ENCODE data around the gene OTULIN.

Gene OTULIN

DNA sequence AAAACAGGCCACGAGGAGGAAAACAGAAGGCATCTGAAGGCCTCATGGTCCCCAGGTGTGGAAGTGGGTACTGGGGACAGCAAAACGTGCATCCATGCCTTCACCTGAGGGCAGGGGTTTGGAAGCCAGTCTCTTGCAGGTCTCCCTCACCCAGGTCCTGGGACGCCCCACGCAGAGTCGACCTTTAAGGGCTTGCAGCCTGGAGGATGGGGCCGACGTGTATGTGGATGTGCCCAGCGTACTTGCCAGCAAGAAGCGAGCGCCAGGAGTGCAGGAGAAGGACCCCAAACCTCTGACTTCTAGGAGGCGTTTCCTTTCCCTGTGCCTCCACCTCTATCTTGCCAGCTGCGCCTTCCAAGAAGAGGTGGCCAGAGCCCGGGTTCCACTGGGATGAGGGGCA, 65.9 kb downstream of the OTULIN start:
- no peaks in the 10 kb centered on the region for H3K9me3 ChIP-seq
- TF ChIP-seq, protein P1, sequence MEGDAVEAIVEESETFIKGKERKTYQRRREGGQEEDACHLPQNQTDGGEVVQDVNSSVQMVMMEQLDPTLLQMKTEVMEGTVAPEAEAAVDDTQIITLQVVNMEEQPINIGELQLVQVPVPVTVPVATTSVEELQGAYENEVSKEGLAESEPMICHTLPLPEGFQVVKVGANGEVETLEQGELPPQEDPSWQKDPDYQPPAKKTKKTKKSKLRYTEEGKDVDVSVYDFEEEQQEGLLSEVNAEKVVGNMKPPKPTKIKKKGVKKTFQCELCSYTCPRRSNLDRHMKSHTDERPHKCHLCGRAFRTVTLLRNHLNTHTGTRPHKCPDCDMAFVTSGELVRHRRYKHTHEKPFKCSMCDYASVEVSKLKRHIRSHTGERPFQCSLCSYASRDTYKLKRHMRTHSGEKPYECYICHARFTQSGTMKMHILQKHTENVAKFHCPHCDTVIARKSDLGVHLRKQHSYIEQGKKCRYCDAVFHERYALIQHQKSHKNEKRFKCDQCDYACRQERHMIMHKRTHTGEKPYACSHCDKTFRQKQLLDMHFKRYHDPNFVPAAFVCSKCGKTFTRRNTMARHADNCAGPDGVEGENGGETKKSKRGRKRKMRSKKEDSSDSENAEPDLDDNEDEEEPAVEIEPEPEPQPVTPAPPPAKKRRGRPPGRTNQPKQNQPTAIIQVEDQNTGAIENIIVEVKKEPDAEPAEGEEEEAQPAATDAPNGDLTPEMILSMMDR (IDR thresholded peaks at IDR 0.05): no peak
- H3K4me3 ChIP-seq (ENCODE audit: low read depth in 1 of 2, low read length in 1 of 2): no peak overlapping the region
- no peak overlapping the region for H3K27ac ChIP-seq
- no peaks in the 10 kb centered on the region for H3K27me3 ChIP-seq
- no peaks in the 10 kb centered on the region for H3K4me1 ChIP-seq (ENCODE audit: control insufficient read depth in 1 of 2, insufficient read depth in 1 of 2, low read depth in 1 of 2, low read length in 1 of 2)
- H3K36me3 ChIP-seq: no peaks in the 10 kb centered on the region

DNA sequence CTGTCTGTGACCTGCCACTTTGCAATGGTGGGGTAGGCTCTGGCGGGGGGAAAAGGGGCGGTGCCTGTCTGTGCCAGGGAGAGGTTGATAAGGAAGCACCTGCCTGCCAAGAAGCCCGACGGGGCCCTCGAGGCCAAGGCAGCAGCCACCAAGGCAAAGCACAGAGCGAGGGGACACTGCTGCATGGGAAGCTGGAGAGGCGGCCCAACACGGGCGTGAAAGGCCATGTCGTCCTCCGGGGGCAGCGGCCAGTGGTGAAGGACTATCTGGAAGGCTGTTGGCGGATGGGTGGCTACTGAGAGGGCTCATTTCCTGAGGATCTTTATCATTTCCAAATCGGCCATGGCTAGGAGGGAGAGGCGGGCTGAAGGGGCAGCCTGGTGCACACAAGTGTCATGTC, 66.4 kb downstream of the OTULIN start:
- TF ChIP-seq, protein P1 (IDR thresholded peaks at IDR 0.05): no peak
- H3K9me3 ChIP-seq: no peaks in the 10 kb centered on the region
- no peak overlapping the region for H3K27ac ChIP-seq
- no peaks in the 10 kb centered on the region for H3K36me3 ChIP-seq
- no peaks in the 10 kb centered on the region for H3K4me1 ChIP-seq (ENCODE audit: control insufficient read depth in 1 of 2, insufficient read depth in 1 of 2, low read depth in 1 of 2, low read length in 1 of 2)
- no peak overlapping the region for H3K4me3 ChIP-seq (ENCODE audit: low read depth in 1 of 2, low read length in 1 of 2)
- H3K27me3 ChIP-seq: no peaks in the 10 kb centered on the region

DNA sequence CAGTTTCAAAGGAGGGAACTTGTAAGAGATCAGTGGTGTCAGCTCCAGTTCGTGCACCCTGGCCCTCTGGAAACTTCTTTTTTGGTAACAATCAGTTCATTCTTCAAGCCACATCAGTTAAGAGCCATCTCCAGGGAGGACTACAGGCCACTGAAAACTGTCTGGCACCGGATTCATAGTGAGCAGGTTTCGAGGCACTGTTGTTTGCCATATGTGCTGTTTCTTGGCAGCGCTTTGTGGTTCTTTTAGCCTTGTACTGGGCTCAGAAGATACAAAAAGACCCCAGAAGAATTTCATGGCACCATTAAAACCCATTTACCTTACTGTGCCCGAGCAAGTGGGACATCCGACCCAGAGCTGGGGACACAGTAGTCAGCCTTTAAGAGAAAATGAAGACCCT, 68.5 kb downstream of the OTULIN start:
- Histone ChIP-seq H3K4me1 (ENCODE audit: control insufficient read depth in 1 of 2, insufficient read depth in 1 of 2, low read depth in 1 of 2, low read length in 1 of 2) (no peaks in the 10 kb centered on the region), H3K9me3 (no peaks in the 10 kb centered on the region), H3K27ac (no peak overlapping the region), H3K27me3 (no peaks in the 10 kb centered on the region), H3K36me3 (no peaks in the 10 kb centered on the region), H3K4me3 (ENCODE audit: low read depth in 1 of 2, low read length in 1 of 2) (no peak overlapping the region)
- TF ChIP-seq, protein P1 (IDR thresholded peaks at IDR 0.05): no peak

DNA sequence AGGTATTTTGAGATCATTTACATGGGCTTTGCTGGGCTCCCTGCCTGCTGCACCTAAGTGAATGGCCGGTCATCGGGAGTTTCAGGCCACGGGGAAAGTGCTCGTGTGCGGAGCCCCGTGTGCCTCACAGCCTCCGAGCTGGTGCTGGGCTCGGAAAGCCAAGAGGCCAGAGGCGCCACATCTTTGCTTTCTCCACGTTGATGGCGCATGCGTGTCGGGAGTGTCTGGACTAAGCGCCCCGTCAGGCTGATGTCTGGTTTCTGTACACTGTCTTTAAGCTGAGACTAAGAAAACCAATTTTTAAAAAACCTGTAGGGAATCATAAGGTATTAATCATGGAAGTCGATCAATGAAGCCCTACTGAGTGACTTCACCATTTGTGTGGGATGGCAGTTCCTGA, 69.1 kb downstream of the OTULIN start:
- H3K27ac ChIP-seq: no peak overlapping the region
- H3K4me3 ChIP-seq (ENCODE audit: low read depth in 1 of 2, low read length in 1 of 2): no peak overlapping the region
- H3K27me3 ChIP-seq: no peaks in the 10 kb centered on the region
- TF ChIP-seq, protein P1 (IDR thresholded peaks at IDR 0.05): no peak
- H3K4me1 ChIP-seq (ENCODE audit: control insufficient read depth in 1 of 2, insufficient read depth in 1 of 2, low read depth in 1 of 2, low read length in 1 of 2): no peaks in the 10 kb centered on the region
- no peaks in the 10 kb centered on the region for H3K36me3 ChIP-seq
- H3K9me3 ChIP-seq: no peaks in the 10 kb centered on the region

DNA sequence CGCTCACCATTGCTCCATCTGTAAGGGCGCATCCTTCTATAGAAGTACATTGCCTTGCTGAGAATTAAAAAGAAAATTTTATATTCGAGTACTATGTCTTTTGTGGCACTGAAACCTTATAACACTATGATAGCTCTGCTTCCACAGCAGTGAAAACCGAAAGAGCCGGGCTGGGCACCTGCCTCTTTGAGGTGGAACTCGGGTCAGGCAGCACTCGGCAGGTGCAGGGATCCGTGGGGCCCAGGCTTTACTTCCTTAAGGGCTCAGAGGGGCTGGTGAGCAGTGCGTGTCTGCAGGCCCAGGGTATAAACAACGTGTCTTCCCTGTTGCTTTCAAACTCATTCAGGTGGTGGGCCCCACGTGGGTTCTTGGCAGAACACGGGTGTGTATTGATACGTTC, 69.9 kb downstream of the OTULIN start:
- Histone ChIP-seq H3K27me3 (no peaks in the 10 kb centered on the region), H3K9me3 (no peaks in the 10 kb centered on the region), H3K27ac (no peak overlapping the region), H3K4me1 (ENCODE audit: control insufficient read depth in 1 of 2, insufficient read depth in 1 of 2, low read depth in 1 of 2, low read length in 1 of 2) (no peaks in the 10 kb centered on the region), H3K36me3 (no peaks in the 10 kb centered on the region), H3K4me3 (ENCODE audit: low read depth in 1 of 2, low read length in 1 of 2) (no peak overlapping the region)
- TF ChIP-seq, protein P1 (IDR thresholded peaks at IDR 0.05): no peak

DNA sequence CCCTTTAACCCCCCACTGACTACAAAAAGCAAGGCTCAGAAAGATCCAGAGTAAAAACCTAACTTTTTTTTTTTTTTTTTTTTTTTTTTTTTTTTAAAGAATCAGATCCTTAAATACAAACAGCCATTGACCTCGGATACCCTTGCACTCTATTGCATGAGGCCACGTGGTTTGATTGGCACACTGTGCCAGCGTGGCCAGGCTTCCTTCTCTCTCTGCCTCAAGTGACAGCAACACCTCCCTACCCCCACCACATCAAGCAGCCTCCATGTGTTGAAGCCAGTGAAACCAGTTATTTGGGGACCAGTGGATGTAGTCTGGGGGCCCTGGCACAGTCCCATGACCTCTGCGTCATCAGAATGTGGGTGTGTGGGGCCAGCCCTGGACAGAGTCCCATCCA, 71.4 kb downstream of the OTULIN start:
- Histone ChIP-seq H3K27ac (no peak overlapping the region), H3K36me3 (no peaks in the 10 kb centered on the region), H3K4me1 (ENCODE audit: control insufficient read depth in 1 of 2, insufficient read depth in 1 of 2, low read depth in 1 of 2, low read length in 1 of 2) (no peaks in the 10 kb centered on the region), H3K9me3 (no peaks in the 10 kb centered on the region), H3K27me3 (no peaks in the 10 kb centered on the region), H3K4me3 (ENCODE audit: low read depth in 1 of 2, low read length in 1 of 2) (no peak overlapping the region)
- TF ChIP-seq, protein P1 (IDR thresholded peaks at IDR 0.05): no peak

All from neutrophil (primary cell).